H9 (cell line): Measurements from ENCODE around the gene C3orf70. TPM values are rescaled to one million over a fixed set of nuclear protein-coding genes. Genes with fewer than 3 reads are reported as not detected.

Experiments used
- DNase-seq: peaks from one replicate; pipeline ENCODE4 v3.0.0-alpha.2; 2017
- H2AFZ ChIP-seq: one replicate; pipeline ENCODE4 v1.6.1; 2013; ENCODE audit warnings: mild to moderate bottlenecking, low read length, control low read depth, moderate library complexity
- H2AK5ac ChIP-seq: 2 replicates; pipeline ENCODE4 v1.6.1; 2013; ENCODE audit warnings: low read length, control low read depth, mixed read lengths; ENCODE audit not compliant: insufficient read length
- H2BK120ac ChIP-seq: one replicate; pipeline ENCODE4 v1.6.1; 2013; ENCODE audit warnings: low read depth, mild to moderate bottlenecking, low read length, control low read depth, inconsistent platforms; ENCODE audit not compliant: poor library complexity, severe bottlenecking
- H2BK12ac ChIP-seq: 2 replicates; pipeline ENCODE4 v1.6.1; 2013; ENCODE audit warnings: low read length, control low read depth, mixed read lengths, low read depth; ENCODE audit not compliant: insufficient read length
- H2BK15ac ChIP-seq: 2 replicates; pipeline ENCODE4 v1.6.1; 2013; ENCODE audit warnings: low read depth, low read length, control low read depth
- H2BK20ac ChIP-seq: one replicate; pipeline ENCODE4 v1.6.1; 2013; ENCODE audit warnings: low read depth, mild to moderate bottlenecking, low read length, control low read depth, inconsistent platforms; ENCODE audit not compliant: poor library complexity, severe bottlenecking
- H2BK5ac ChIP-seq: 2 replicates; pipeline ENCODE4 v1.6.1; 2013; ENCODE audit warnings: low read length, control low read depth, mixed read lengths; ENCODE audit not compliant: insufficient read length
- H3K14ac ChIP-seq: 2 replicates; pipeline ENCODE4 v1.6.1; 2013; ENCODE audit warnings: low read length, control low read depth; ENCODE audit not compliant: insufficient read depth
- H3K18ac ChIP-seq: 2 replicates; pipeline ENCODE4 v1.6.1; 2013; ENCODE audit warnings: low read depth, mild to moderate bottlenecking, mixed read lengths, low read length, control low read depth; ENCODE audit not compliant: insufficient read length
- H3K23ac ChIP-seq: 2 replicates; pipeline ENCODE4 v1.6.1; 2013; ENCODE audit warnings: low read length, control low read depth, mixed read lengths, low read depth; ENCODE audit not compliant: insufficient read length
- H3K23me2 ChIP-seq: 2 replicates; pipeline ENCODE4 v1.6.1; 2013; ENCODE audit warnings: low read depth, mild to moderate bottlenecking, mixed read lengths, low read length, control low read depth; ENCODE audit not compliant: insufficient read length, poor library complexity, severe bottlenecking
- H3K27ac ChIP-seq: 2 replicates; pipeline ENCODE4 v1.5.1; 2013; ENCODE audit warnings: low read length, control low read depth, mixed read lengths, low read depth; ENCODE audit not compliant: insufficient read length
- H3K27me3 ChIP-seq: 2 replicates; pipeline ENCODE4 v1.6.1; 2013; ENCODE audit warnings: low read length, control low read depth, inconsistent platforms; ENCODE audit not compliant: insufficient read depth
- H3K4ac ChIP-seq: 2 replicates; pipeline ENCODE4 v1.6.1; 2013; ENCODE audit warnings: low read depth, mild to moderate bottlenecking, control low read depth, inconsistent platforms, low read length, moderate library complexity
- H3K4me1 ChIP-seq: 2 replicates; pipeline ENCODE4 v1.6.1; 2013; ENCODE audit warnings: low read length, control low read depth, inconsistent platforms; ENCODE audit not compliant: insufficient read depth
- H3K4me2 ChIP-seq: 2 replicates; pipeline ENCODE4 v1.6.1; 2013; ENCODE audit warnings: low read length, control low read depth, mixed read lengths; ENCODE audit not compliant: insufficient read length, insufficient read depth
- H3K56ac ChIP-seq: 2 replicates; pipeline ENCODE4 v1.6.1; 2013; ENCODE audit warnings: low read depth, mild to moderate bottlenecking, mixed read lengths, low read length, control low read depth; ENCODE audit not compliant: insufficient read length
- H3K79me1 ChIP-seq: 2 replicates; pipeline ENCODE4 v1.6.1; 2013; ENCODE audit warnings: low read depth, mild to moderate bottlenecking, moderate library complexity, low read length, control low read depth, inconsistent platforms; ENCODE audit not compliant: insufficient read depth, poor library complexity, severe bottlenecking
- H3K79me2 ChIP-seq: 2 replicates; pipeline ENCODE4 v1.6.1; 2013; ENCODE audit warnings: low read length, control low read depth, inconsistent platforms; ENCODE audit not compliant: insufficient read depth
- H3K9ac ChIP-seq: 2 replicates; pipeline ENCODE4 v1.6.1; 2013; ENCODE audit warnings: low read length, control low read depth, mixed read lengths; ENCODE audit not compliant: insufficient read length; ENCODE audit errors: extremely low read depth
- H3K9me3 ChIP-seq: one replicate; pipeline ENCODE4 v1.6.1; 2013; ENCODE audit warnings: low read depth, low read length, inconsistent platforms; ENCODE audit not compliant: control insufficient read depth
- H3T11ph ChIP-seq: one replicate; pipeline ENCODE4 v1.6.1; 2013; ENCODE audit warnings: mild to moderate bottlenecking, low read length, control low read depth, inconsistent platforms
- H4K20me1 ChIP-seq: one replicate; pipeline ENCODE4 v1.6.1; 2013; ENCODE audit not compliant: control insufficient read depth, insufficient read length, insufficient read depth
- H4K5ac ChIP-seq: 2 replicates; pipeline ENCODE4 v1.6.1; 2013; ENCODE audit warnings: low read depth, mild to moderate bottlenecking, mixed read lengths, low read length, control low read depth; ENCODE audit not compliant: insufficient read length
- H4K8ac ChIP-seq: replicated peaks from 2 replicates; pipeline ENCODE4 v1.6.1; 2013; ENCODE audit warnings: low read length, control low read depth, mixed read lengths, low read depth; ENCODE audit not compliant: insufficient read length
- H4K91ac ChIP-seq: 2 replicates; pipeline ENCODE4 v1.6.1; 2013; ENCODE audit warnings: low read depth, mild to moderate bottlenecking, moderate library complexity, mixed read lengths, low read length, control low read depth; ENCODE audit not compliant: insufficient read length
- H3K27ac Mint-ChIP-seq, 3 experiments: 2 replicates in 2 of 3; 3 replicates in 1 of 3; pipeline ENCODE4 v1.8.0; 2020 to 2021; ENCODE audit warnings: mixed read lengths in 3 of 3, mild to moderate bottlenecking in 1 of 3, moderate library complexity in 1 of 3
- H3K27me3 Mint-ChIP-seq: 2 replicates; pipeline ENCODE4 v1.8.0; 2021; ENCODE audit warnings: low read depth, mild to moderate bottlenecking, moderate library complexity, mixed read lengths
- H3K36me3 Mint-ChIP-seq, 3 experiments: 2 replicates in 2 of 3; 3 replicates in 1 of 3; pipeline ENCODE4 v1.8.0; 2020 to 2021; ENCODE audit warnings: low read depth in 3 of 3, mixed read lengths in 3 of 3; ENCODE audit not compliant: insufficient read depth in 1 of 3
- H3K4me1 Mint-ChIP-seq, 2 experiments: 2 replicates each; pipeline ENCODE4 v1.8.0; 2020; ENCODE audit warnings: mixed read lengths in 2 of 2
- H3K4me3 Mint-ChIP-seq, 2 experiments: 2 replicates in 1 of 2; 3 replicates in 1 of 2; pipeline ENCODE4 v1.8.0; 2020 to 2021; ENCODE audit warnings: mild to moderate bottlenecking in 2 of 2, mixed read lengths in 2 of 2, moderate library complexity in 1 of 2
- H3K9me3 Mint-ChIP-seq, 2 experiments: 2 replicates in 1 of 2; 3 replicates in 1 of 2; pipeline ENCODE4 v1.8.0; 2020; ENCODE audit warnings: mild to moderate bottlenecking in 2 of 2, mixed read lengths in 2 of 2, moderate library complexity in 1 of 2
- WGBS: extraction: QIAGEN DNeasy Blood & Tissue Kit; methylation state at CpG from one replicate; pipeline ENCODE4 v1.1.7; 2013; ENCODE audit warnings: missing lambda C conversion rate, low lambda C conversion rate, mixed read lengths; ENCODE audit not compliant: insufficient read length; ENCODE audit errors: extremely low coverage; 5-methylcytosine and 5-hydroxymethylcytosine counted together
- total RNA-seq: library from RNA; stranded (reverse); gene quantifications from 2 replicates; pipeline ENCODE4 v1.2.1, GENCODE V29; 2021
- TF ChIP-seq, protein P1 (sequence below): fragments of 200-600 bp; sonication (generic); conservative IDR thresholded peaks from 3 replicates; pipeline ENCODE4 v1.8.0; 2021; ENCODE audit warnings: antibody characterized with exemption, mild to moderate bottlenecking

The C3orf70 gene
- total RNA-seq, 1 experiment from 2014 or later = 0.52 TPM

DNA sequence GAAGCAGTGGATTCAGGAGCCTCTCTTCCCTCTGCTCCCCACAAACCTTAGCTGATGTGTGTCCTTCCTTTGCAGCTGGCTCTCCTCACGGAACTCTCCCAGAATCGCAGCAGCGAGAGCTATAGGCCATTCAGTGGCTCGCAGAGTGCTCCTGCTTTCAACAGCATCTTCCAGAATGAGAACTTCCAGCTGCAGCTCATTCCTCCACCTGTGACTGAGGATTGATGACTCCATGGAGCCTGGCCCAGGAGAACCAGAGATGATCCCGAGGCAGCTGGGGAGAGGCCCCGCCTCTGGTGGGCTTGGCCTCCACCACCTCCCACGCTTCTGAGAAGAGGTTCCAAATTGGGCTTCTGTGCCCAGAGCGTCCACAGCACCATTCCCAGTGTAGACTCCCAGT is 101.1 kb downstream of the C3orf70 start:
- WGBS = no CpG with 5 or more reads among the region's 8 CpGs
- H2BK20ac ChIP-seq = no peak overlapping the region
- H3K4me3 Mint-ChIP-seq = no peak overlapping the region

More for the DNA sequence above, 101.1 kb downstream of the C3orf70 start:
- Mint-ChIP-seq H3K36me3 (peaks cover 12 to 51% (median 32%) of the 10 kb centered on the region in 3 experiments), H3K27me3 (no peaks in the 10 kb centered on the region), H3K4me1 (no peaks in the 10 kb centered on the region), H3K9me3 (peaks cover 0 to 3% of the 10 kb centered on the region in 2 experiments; a peak in 1 of 5 replicates), H3K27ac (no peak overlapping the region)
- H2AK5ac ChIP-seq = no peak overlapping the region
- H2BK5ac ChIP-seq = no peak overlapping the region
- H3K4me2 ChIP-seq = no peak overlapping the region
- H3K79me2 ChIP-seq = no peaks in the 10 kb centered on the region
- H3K27ac ChIP-seq = no peak overlapping the region
- no peak overlapping the region for H3K4ac ChIP-seq
- H3K56ac ChIP-seq = no peak overlapping the region
- no peak overlapping the region for H2AFZ ChIP-seq
- no peak overlapping the region for H2BK15ac ChIP-seq
- no peaks in the 10 kb centered on the region for H3K9me3 ChIP-seq
- no peak overlapping the region for H4K8ac ChIP-seq
- H4K5ac ChIP-seq = no peak overlapping the region
- no peaks in the 10 kb centered on the region for H3K23me2 ChIP-seq
- H3K14ac ChIP-seq = no peak overlapping the region
- H3K27me3 ChIP-seq = no peaks in the 10 kb centered on the region
- no peak overlapping the region for H2BK120ac ChIP-seq
- TF ChIP-seq, protein P1, sequence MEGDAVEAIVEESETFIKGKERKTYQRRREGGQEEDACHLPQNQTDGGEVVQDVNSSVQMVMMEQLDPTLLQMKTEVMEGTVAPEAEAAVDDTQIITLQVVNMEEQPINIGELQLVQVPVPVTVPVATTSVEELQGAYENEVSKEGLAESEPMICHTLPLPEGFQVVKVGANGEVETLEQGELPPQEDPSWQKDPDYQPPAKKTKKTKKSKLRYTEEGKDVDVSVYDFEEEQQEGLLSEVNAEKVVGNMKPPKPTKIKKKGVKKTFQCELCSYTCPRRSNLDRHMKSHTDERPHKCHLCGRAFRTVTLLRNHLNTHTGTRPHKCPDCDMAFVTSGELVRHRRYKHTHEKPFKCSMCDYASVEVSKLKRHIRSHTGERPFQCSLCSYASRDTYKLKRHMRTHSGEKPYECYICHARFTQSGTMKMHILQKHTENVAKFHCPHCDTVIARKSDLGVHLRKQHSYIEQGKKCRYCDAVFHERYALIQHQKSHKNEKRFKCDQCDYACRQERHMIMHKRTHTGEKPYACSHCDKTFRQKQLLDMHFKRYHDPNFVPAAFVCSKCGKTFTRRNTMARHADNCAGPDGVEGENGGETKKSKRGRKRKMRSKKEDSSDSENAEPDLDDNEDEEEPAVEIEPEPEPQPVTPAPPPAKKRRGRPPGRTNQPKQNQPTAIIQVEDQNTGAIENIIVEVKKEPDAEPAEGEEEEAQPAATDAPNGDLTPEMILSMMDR = no peak
- H3K23ac ChIP-seq = no peak overlapping the region
- H3K18ac ChIP-seq = no peak overlapping the region
- H3T11ph ChIP-seq = no peak overlapping the region
- no peak for DNase-seq
- no peaks in the 10 kb centered on the region for H4K20me1 ChIP-seq
- no peaks in the 10 kb centered on the region for H3K79me1 ChIP-seq
- H4K91ac ChIP-seq = no peak overlapping the region
- H3K9ac ChIP-seq = no peak overlapping the region
- no peaks in the 10 kb centered on the region for H3K4me1 ChIP-seq
- no peak overlapping the region for H2BK12ac ChIP-seq
